Heart right ventricle (tissue), 16 donors: ENCODE data around the gene TBC1D4. TPM values are rescaled to one million over a fixed set of nuclear protein-coding genes. Genes with fewer than 3 reads are reported as not detected.
A peak's percentile ranks its signal among the peaks of the same experiment; 100 is the strongest.

Source experiments
- ATAC-seq, 8 donors: fragments of 200-7000 bp; cut with Tn5 transposase; one replicate each; pipeline ENCODE4 v1.9.1; 2020; ENCODE audit warnings: mild to moderate bottlenecking in 8 of 8, moderate library complexity in 8 of 8, moderate number of reproducible peaks in 1 of 8
- DNase-seq, 2 donors: peaks; one replicate each; pipeline ENCODE4 v3.0.0-alpha.2; 2020
- H3K27ac ChIP-seq, 10 donors: fragments of 200-600 bp; sonication (generic) in 2 of 10; one replicate each; pipeline versions ENCODE4 v1.5.0 to v1.8.0; 2020 to 2022; ENCODE audit warnings: mild to moderate bottlenecking in 3 of 10
- H3K27me3 ChIP-seq, 7 donors: fragments of 200-600 bp; one replicate each; pipeline ENCODE4 v1.8.0; 2021 to 2022; ENCODE audit warnings: mild to moderate bottlenecking in 2 of 7
- H3K36me3 ChIP-seq, 9 donors: fragments of 200-600 bp; sonication (generic) in 1 of 9; one replicate each; pipeline versions ENCODE4 v1.5.0 to v1.8.0; 2020 to 2022; ENCODE audit warnings: mild to moderate bottlenecking in 2 of 9
- H3K4me1 ChIP-seq, 9 donors: fragments of 200-600 bp; sonication (generic) in 1 of 9; one replicate each; pipeline versions ENCODE4 v1.5.0 to v1.8.0; 2020 to 2022; ENCODE audit warnings: mild to moderate bottlenecking in 4 of 9
- H3K4me3 ChIP-seq, 10 donors: fragments of 200-600 bp; sonication (generic) in 2 of 10; one replicate each; pipeline versions ENCODE4 v1.5.0 to v1.8.0; 2020 to 2022; ENCODE audit warnings: mild to moderate bottlenecking in 7 of 10, moderate library complexity in 2 of 10
- H3K9me3 ChIP-seq, 11 donors: fragments of 200-600 bp in 10 of 11; sonication (generic) in 2 of 11; one replicate each; pipeline versions ENCODE4 v1.5.0 to v1.8.0; 2013 to 2022; ENCODE audit warnings: mild to moderate bottlenecking in 2 of 11, control low read depth in 1 of 11, moderate library complexity in 1 of 11
- CTCF ChIP-seq, 9 donors: fragments of 200-600 bp; sonication (generic) in 2 of 9; IDR thresholded peaks; one replicate each; pipeline versions ENCODE4 v1.5.0 to v1.8.0; 2021 to 2022; ENCODE audit warnings: antibody characterized with exemption in 9 of 9, mild to moderate bottlenecking in 5 of 9, moderate library complexity in 1 of 9
- WGBS, 2 donors: extraction: QIAGEN DNeasy Blood & Tissue Kit; methylation state at CpG; one replicate each; pipeline ENCODE4 v1.1.7; 2013; ENCODE audit warnings: inconsistent platforms in 1 of 2; 5-methylcytosine and 5-hydroxymethylcytosine counted together
- intact Hi-C, 10 donors: fragments of 100-400 bp; cut with DNase I; formaldehyde crosslinking; loops; one replicate each; pipeline versions ENCODE4 v1.11.1 to v1.14.2; 2022
- polyA plus RNA-seq, 2 donors: library from polyadenylated mRNA; stranded (reverse); fragments of 200-250 nt; gene quantifications; one replicate each; pipeline ENCODE4 v1.2.3, GENCODE V29; 2013
- total RNA-seq, 10 donors: library from RNA; stranded (reverse); fragmentation: NEBNext Ultra II Directional in 3 of 10; extraction: Animal tissue kit (Norgen Biotek cat#: 25700) in 3 of 10; gene quantifications; one replicate each; pipeline versions ENCODE4 v1.2.1 to v1.2.4, GENCODE V29; 2021 to 2023
- donor health status: Arrhythmogenic right ventricular cardiomyopathy.
- donor health status: ischemic (EF 13 %, LVEDD 7.1; RV severe dilation, severe dysfunction).
- donor health status: healthy with polysubstance abuse.
- donor health status: DM: no; HTN: yes; CAD: no.
- donor health status: DM: no; HTN: no; CAD: no.
- donor health status: ischemic (EF 25% LVEDD 6.9; RV normal size, moderate dysfunction).
- donor health status: ischemic (EF 25% LVEDD 5.7; RV mildly dilated, moderate dysfunction).
- donor health status: healthy.
- donor health status: DM: yes; HTN: yes; CAD: no.
- donor health status: Ischemic cardiomyopathy.
- donor health status: ischemic (EF 35%, LVEDD 5.7; RV mildly dilated, moderate dysfunction).
- donor health status: nonischemic (EF 11% LVEDD 7.7; RV severe dilation, severe dysfunction).
- donor health status: DM: yes; HTN: yes; CAD: no.
- donor health status: PGD.
- donor health status: ischemic (EF 29% LVEDD 5.4; RV normal size, mild dysfunction).
- donor health status: nonischemic (EF 23%, LVEDD 6.1; RV moderate dilation, normal function).

The TBC1D4 gene
- total and polyA plus RNA-seq, 12 donors, result 10.1 to 124 (median 93.5) TPM

- Histone ChIP-seq H3K27ac (no peak overlapping the region), H3K9me3 (no peaks in the 10 kb centered on the region), H3K36me3 (no peaks in the 10 kb centered on the region), H3K4me3 (no peak overlapping the region), H3K27me3 (peaks cover 0 to 10% (median 0%) of the 10 kb centered on the region in 7 donors), H3K4me1 (peaks cover 0 to 69% (median 39%) of the 10 kb centered on the region in 9 donors)
- no peak for DNase-seq
- ATAC-seq, result no peak
- no peak for TF ChIP-seq CTCF (IDR thresholded peaks at IDR 0.05)
- intact Hi-C loops, result loop anchor here in 1 of 10 donors (10.0 kb wide), 1 partner anchor 60 kb away; no protein-coding TSS in a partner anchor
- WGBS, 2 donors, result 52 to 55% methylated on average over 2 of the region's 2 CpGs
Measured at GRCh38 chr13:75474956-75475355, 7.0 kb downstream of the TBC1D4 start.

GRCh38 chr13:75473468-75473867, 8.5 kb downstream of the TBC1D4 start:
- no peak for DNase-seq
- no peaks in the 10 kb centered on the region for H3K36me3 ChIP-seq
- H3K27me3 ChIP-seq, result no peaks in the 10 kb centered on the region
- H3K9me3 ChIP-seq, result no peaks in the 10 kb centered on the region
- intact Hi-C loops, result loop anchor here in 1 of 10 donors (10.0 kb wide), 1 partner anchor 59 kb away; no protein-coding TSS in a partner anchor
- peak overlapping the region in 4 of 10 donors; percentile 6 to 66 (median 34) for H3K27ac ChIP-seq
- ATAC-seq, result peak in 5 of 8 donors; percentile 42 to 76 (median 49)
- WGBS, 2 donors, result 3 to 6% methylated on average over 1 of the region's 1 CpG
- peaks cover 0 to 69% (median 39%) of the 10 kb centered on the region in 9 donors for H3K4me1 ChIP-seq
- no peak for TF ChIP-seq CTCF (IDR thresholded peaks at IDR 0.05)
- no peak overlapping the region for H3K4me3 ChIP-seq

DNA sequence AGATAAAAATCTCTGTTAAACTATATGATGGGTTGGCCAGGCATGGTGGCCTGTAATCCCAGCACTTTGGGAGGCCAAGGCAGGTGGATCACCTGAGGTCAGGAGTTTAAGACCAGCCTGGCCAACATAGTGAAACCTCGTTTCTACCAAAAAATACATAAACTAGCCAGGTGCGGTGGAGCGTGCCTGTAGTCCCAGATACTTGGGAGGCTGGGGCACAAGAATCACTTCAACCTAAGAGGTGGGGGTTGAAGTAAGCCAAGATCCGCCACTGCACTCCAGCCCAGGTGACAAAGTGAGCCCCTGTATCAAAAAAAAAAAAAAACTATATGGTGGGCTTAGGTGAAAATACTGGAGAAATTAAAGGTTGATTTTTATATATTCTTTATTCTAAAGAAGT, 11.3 kb downstream of the TBC1D4 start:
- no peak for TF ChIP-seq CTCF (IDR thresholded peaks at IDR 0.05)
- ATAC-seq (no peak), DNase-seq (no peak)
- Histone ChIP-seq H3K4me1 (peaks cover 0 to 74% (median 38%) of the 10 kb centered on the region in 9 donors), H3K27ac (no peak overlapping the region), H3K9me3 (no peaks in the 10 kb centered on the region), H3K4me3 (no peak overlapping the region), H3K27me3 (no peaks in the 10 kb centered on the region), H3K36me3 (no peaks in the 10 kb centered on the region)
- 88 to 97% methylated on average over 4 of the region's 4 CpGs for WGBS, 2 donors
- intact Hi-C loops, result loop anchor here in 1 of 10 donors (10.0 kb wide), 1 partner anchor 56 kb away; no protein-coding TSS in a partner anchor

- peaks cover 3 to 80% (median 41%) of the 10 kb centered on the region in 9 donors for H3K4me1 ChIP-seq
- H3K9me3 ChIP-seq, result no peaks in the 10 kb centered on the region
- intact Hi-C loops, result no loop called here
- WGBS, 2 donors, result 69 to 78% methylated on average over 7 of the region's 7 CpGs
- H3K27me3 ChIP-seq, result no peaks in the 10 kb centered on the region
- ATAC-seq (no peak), DNase-seq (no peak)
- no peak overlapping the region for H3K27ac ChIP-seq
- H3K36me3 ChIP-seq, result no peaks in the 10 kb centered on the region
- H3K4me3 ChIP-seq, result no peak overlapping the region
- TF ChIP-seq CTCF (IDR thresholded peaks at IDR 0.05), result no peak
Measured at GRCh38 chr13:75469047-75469446, 12.9 kb downstream of the TBC1D4 start.
